ENCODE measurements around the gene ANGPTL7.
"Not testable (repeated sequence)": the region's sequence is repeated elsewhere in the genome, so short reads cannot be mapped to it uniquely, and the experiment has no call there.

The ANGPTL7 gene, protein sequence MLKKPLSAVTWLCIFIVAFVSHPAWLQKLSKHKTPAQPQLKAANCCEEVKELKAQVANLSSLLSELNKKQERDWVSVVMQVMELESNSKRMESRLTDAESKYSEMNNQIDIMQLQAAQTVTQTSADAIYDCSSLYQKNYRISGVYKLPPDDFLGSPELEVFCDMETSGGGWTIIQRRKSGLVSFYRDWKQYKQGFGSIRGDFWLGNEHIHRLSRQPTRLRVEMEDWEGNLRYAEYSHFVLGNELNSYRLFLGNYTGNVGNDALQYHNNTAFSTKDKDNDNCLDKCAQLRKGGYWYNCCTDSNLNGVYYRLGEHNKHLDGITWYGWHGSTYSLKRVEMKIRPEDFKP

DNA sequence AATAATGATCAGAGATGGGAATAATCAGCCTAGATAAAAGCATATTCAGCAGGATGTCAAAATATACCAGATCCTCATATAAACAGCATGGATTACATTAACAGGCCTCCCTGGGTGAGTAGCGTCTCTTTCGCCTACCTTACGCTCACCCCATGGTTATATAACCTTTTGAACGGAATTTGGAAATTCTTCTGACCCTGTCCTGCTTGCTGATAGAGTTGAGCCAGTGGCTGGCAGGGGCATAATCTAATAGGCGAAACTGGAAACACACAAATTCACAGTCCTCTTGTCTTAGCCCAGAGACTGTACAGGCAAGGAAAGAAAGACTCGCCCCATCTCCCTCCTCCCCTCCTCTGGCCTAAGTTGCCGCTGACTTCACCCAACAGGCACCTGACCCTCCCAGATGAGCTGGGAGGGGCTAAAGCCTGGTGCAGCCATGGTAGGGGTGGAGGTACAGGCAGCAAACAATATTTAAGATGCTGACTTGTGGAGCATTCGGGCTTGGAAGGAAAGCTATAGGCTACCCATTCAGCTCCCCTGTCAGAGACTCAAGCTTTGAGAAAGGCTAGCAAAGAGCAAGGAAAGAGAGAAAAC lies at the start of gene ANGPTL7:
TSS of gene ANGPTL7 (plus strand) at position 498 of the 594 bp plus-strand sequence. CDS start 225 bp downstream, outside the sequence.
- no peak for DNase-seq

DNA sequence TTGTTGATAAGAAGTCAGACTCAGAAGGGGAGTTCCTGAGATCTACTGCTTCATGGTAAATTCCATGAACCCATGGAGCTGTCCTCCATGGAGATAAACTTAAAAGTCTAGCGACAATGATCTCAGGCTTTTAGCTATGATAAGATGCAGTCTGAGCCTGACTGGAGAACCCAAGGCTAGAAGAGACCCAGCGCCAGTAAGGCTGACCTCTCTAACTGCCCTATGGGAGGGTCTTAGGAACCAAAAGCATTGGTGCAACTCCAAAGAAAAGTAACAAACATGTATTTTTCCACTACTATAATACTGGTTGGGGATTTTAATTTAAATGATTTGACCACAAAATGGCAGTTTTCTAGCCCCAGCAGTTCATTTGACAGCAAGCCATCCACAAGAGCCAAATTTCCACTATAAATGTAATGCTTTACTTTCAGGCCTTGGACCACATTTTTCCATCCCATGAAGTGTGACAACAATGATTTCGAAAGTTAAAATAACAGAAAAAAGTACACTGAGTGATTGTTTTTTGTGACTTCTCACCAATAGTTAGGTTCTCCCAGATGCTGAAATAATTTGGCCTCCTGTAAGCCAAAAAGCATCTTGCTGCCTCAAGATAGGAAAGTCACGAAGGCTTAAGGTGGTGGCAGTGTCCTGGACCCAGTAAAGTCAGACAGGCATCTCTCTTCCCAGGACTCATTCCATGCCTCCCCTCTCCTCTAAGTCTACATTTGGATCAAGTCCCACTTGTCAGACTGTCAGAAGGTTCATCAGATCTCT lies 46.4 kb upstream of the ANGPTL7 start:
- DNase-seq, result no peak

- DNase-seq, result no peak
These were observed 45.8 kb upstream of the ANGPTL7 start for GRCh38 chr1:11143401-11143800.

DNA sequence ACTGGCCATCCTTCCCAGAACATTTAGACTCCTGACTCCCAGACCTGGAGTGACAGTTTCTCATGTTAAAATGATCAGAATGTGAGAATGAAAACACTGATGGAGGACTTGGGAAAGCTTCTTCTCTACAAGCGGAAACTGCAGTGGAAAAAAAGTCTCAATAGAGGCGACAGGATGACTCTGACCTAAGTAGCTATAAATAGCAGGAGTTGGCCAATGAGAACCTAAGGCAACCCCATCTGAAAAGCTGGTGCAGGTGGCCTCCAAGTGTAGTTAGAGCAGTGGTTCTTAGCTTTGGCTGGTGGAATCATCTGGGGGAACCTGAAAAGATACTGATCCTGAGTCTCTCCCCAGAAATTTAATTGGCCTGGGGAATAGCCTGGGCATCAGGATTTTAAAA lies 45.2 kb upstream of the ANGPTL7 start:
- DNase-seq, result no peak

DNA sequence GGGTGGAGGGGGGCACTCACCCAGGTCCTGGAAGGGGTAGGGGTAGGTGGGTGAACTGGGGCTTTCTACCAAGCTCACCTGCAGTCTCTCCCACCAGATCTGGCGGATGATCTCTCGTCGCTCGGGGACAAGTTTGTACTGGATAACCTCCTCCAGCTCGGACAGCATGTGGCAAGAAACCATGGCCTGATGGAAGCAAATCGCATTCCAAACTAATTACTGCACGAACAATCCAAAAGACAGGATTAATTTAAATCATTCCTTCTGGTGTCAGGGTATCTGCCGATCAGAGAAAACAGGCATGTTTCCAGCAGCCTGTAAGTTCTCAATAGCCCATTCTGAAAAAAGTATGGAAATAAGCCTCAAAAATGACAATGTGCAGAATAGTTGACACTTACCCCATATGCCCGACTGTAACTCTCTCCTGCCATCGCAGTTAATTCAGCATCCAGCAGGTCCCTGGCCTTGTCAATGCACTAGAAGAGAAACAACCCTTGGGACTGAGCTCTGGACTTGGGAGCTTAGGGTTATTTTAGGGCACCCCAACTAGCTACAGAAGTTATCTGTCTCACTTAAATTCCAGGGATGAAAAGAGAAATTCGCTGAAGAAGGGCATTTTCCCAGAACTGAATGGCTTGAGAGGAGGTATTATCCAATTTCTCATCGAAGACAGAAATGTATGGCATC lies 44.4 kb upstream of the ANGPTL7 start:
- no peak for DNase-seq

DNA sequence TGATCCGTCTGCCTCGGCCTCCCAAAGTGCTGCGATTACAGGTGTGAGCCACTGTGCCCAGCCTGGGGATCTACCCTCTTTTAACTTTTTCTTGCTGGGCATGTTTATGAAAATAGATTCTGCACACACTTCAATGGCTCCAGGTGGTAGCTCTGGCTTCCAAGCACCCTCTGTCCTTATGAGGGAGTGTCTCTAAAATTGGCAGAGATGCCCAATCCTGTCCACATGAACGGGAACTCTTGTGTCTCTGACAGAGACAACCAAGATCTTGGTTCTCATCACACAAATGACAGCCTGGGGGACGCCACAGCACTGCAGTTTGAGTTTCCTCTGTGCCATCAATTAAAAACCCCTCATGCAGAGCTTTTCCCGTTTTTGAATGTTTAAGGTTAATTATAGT lies 43.4 kb upstream of the ANGPTL7 start:
- DNase-seq, result no peak

- DNase-seq, result no peak
These were observed 41.9 kb upstream of the ANGPTL7 start for GRCh38 chr1:11147197-11147770.

GRCh38 chr1:11150326-11150725 lies 38.8 kb upstream of the ANGPTL7 start:
- DNase-seq, result no peak

DNA sequence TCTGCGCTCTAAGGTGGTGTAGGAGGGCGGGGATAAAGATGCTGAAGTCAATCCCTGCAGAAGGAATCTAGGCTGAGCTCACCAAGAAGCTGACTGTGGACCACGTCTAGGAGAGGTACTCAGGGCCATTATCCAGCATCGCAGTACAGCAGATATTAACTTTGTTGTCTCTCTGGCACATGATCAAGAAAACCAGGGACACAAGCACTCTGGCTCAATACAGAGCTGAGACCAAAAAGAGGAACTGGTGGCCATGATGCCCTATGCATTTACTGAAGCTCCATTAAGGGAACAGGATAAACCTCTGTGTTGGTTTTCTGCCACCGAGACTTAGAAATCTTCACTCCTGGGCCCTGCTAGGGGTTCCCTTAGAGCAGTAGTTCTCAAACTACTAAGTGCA lies 38.0 kb upstream of the ANGPTL7 start:
- no peak for DNase-seq

GRCh38 chr1:11151826-11152612 lies 37.1 kb upstream of the ANGPTL7 start:
- no peak for DNase-seq

GRCh38 chr1:11152755-11153154 lies 36.4 kb upstream of the ANGPTL7 start:
- no peak for DNase-seq

GRCh38 chr1:11153184-11153583 lies 36.0 kb upstream of the ANGPTL7 start:
- no peak for DNase-seq

DNA sequence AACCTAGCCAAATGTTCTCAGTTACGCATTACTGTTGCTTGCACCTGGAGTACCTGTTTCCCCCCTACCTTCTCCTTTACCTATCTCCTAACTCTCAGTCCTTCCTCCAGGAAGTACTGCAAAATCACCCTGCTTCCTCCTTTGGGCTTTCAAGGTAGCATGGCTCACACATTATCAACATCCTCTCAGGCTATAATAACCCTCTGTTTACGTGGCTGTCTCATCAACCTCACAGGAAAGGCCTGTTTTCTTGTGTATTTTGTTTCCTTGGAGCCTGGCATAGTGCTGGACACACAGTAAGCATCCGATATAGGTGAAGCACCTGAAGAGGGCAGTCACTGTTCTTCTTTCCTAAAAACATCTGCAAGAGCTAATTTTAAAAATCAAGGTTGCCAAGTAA lies 32.7 kb upstream of the ANGPTL7 start:
- no peak for DNase-seq

DNA sequence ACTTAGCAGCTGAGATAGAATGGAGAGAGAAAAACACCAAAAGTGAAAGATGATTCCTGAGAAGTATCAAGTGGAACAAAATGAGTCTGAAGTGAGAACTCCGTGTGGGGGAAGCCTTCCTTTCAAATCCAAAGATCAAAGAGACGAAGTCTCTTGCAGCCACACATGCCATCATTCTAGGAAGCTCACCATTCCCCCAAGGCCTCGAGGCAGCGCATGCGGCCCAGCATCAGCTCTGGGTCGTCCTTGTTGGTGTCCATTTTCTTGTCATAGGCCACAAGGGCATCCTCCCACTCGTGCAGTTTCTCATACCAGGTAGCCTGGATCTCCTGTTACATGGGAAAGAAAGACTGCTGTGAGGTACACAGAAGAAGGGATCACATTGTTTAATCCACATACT lies 32.2 kb upstream of the ANGPTL7 start:
- no peak for DNase-seq

GRCh38 chr1:11157394-11157793 lies 31.8 kb upstream of the ANGPTL7 start:
- no peak for DNase-seq

GRCh38 chr1:11157867-11158266 lies 31.3 kb upstream of the ANGPTL7 start:
- DNase-seq, result no peak

- DNase-seq, result no peak
These were observed 30.9 kb upstream of the ANGPTL7 start for GRCh38 chr1:11158291-11158690.

- no peak for DNase-seq
These were observed 30.3 kb upstream of the ANGPTL7 start for GRCh38 chr1:11158720-11159321.

- not testable (repeated sequence) for DNase-seq
These were observed 26.4 kb upstream of the ANGPTL7 start for GRCh38 chr1:11162752-11163151.

DNA sequence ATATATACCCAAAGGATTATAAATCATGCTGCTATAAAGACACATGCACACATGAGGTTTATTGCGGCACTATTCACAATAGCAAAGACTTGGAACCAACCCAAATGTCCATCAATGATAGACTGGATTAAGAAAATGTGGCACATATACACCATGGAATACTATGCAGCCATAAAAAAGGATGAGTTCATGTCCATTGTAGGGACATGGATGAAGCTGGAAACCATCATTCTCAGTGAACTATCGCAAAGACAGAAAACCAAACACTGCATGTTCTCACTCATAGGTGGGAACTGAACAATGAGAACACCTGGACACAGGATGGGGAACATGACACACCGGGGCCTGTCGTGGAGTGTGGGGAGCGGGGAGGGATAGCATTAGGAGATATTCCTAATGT lies 22.4 kb upstream of the ANGPTL7 start:
- not testable (repeated sequence) for DNase-seq

- DNase-seq, result no peak
These were observed 20.4 kb upstream of the ANGPTL7 start for GRCh38 chr1:11168731-11169130.

- no peak for DNase-seq
These were observed 20.0 kb upstream of the ANGPTL7 start for GRCh38 chr1:11169202-11169601.

All from activated CD4-positive, alpha-beta T cell treated with anti-CD3 and anti-CD28 coated beads for 1 hour (primary cell).